KMS-11 (cell line): ENCODE measurements around the gene HOTAIR.
A peak's percentile ranks its signal among the peaks of the same experiment; 100 is the strongest.

Experiments used
- H2AFZ ChIP-seq: fragments of 200-600 bp; sonication (generic); 2 replicates; pipeline ENCODE4 v1.6.1; 2016; ENCODE audit warnings: antibody characterized with exemption, mixed run types, low read depth
- H3K27ac ChIP-seq: fragments of 200-600 bp; sonication (generic); 2 replicates; pipeline ENCODE4 v1.6.1; 2016; ENCODE audit warnings: mild to moderate bottlenecking, mixed run types
- H3K27me3 ChIP-seq: fragments of 200-600 bp; sonication (generic); 2 replicates; pipeline ENCODE4 v1.6.1; 2017; ENCODE audit warnings: mild to moderate bottlenecking, low read depth, mixed run types, moderate library complexity; ENCODE audit not compliant: insufficient read depth
- H3K36me3 ChIP-seq: fragments of 200-600 bp; sonication (generic); 2 replicates; pipeline ENCODE4 v1.6.1; 2017; ENCODE audit warnings: mild to moderate bottlenecking, mixed run types; ENCODE audit not compliant: insufficient read depth
- H3K4me1 ChIP-seq: fragments of 200-600 bp; sonication (generic); 2 replicates; pipeline ENCODE4 v1.6.1; 2016; ENCODE audit warnings: mild to moderate bottlenecking, low read depth, mixed run types; ENCODE audit not compliant: poor library complexity, severe bottlenecking
- H3K4me2 ChIP-seq: fragments of 200-600 bp; sonication (generic); 2 replicates; pipeline ENCODE4 v1.7.0; 2016; ENCODE audit warnings: mild to moderate bottlenecking, mixed run types
- H3K4me3 ChIP-seq: fragments of 200-600 bp; sonication (generic); IDR thresholded peaks from 2 replicates; pipeline ENCODE4 v1.6.1; 2017; ENCODE audit warnings: low read depth, low read length, mixed read lengths; ENCODE audit not compliant: insufficient read depth
- H3K79me2 ChIP-seq: fragments of 200-600 bp; sonication (generic); 2 replicates; pipeline ENCODE4 v1.6.1; 2016; ENCODE audit warnings: low read depth, mixed run types; ENCODE audit not compliant: insufficient read depth
- H3K9ac ChIP-seq: fragments of 200-600 bp; sonication (generic); 2 replicates; pipeline ENCODE4 v1.6.1; 2016; ENCODE audit warnings: mild to moderate bottlenecking, mixed run types
- H4K20me1 ChIP-seq: fragments of 200-600 bp; sonication (generic); 2 replicates; pipeline ENCODE4 v1.6.1; 2016; ENCODE audit warnings: mild to moderate bottlenecking, mixed run types; ENCODE audit not compliant: insufficient read depth
- TF ChIP-seq, protein P1 (sequence below): fragments of 200-600 bp; sonication (generic); conservative IDR thresholded peaks from 2 replicates; pipeline ENCODE4 v1.6.1; 2017; ENCODE audit warnings: low read depth, mild to moderate bottlenecking, antibody characterized with exemption, low read length, moderate library complexity, mixed read lengths

HOTAIR gene

DNA sequence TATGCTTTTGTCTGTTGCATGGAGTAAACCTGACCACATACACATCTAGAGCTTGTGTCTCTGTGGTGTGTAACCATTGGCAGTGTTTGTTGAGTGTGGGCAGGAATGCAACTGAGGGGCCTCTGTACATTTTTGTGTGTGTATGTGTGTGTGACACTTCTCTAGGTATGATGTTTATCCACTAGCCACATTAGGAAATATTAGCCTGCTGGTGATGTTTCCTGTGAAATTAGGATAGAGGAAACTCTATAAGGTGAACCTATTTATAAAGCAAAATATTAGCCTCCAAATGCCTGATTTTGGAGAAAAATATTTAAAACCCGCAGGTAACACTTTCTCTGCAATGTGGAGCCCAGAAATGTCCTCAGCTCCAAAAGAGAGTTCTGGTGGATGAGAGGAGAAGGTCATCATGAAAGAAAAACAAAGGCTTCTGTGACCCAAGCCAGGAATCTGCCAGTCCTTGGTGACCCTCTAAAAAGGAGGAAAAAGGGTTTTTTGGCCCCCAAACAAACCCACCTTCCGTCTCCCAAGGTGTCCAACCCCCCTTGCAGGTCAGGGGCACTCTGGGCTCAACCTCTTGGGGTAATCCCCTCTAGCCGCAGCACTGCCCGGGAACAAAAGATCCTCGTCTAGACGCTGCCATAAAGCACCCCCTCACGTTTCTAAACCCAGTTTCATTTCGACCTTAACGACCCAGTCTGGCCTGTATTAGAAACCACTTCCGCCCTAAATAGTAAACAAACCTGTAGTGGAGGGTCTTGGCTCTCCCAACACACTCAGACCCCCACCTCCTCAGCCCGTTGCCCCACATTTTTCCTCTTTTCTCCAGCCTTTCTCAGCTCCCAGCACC, 3.1 kb upstream of the HOTAIR start:
- Histone ChIP-seq H3K79me2 (no peaks in the 10 kb centered on the region), H3K36me3 (no peaks in the 10 kb centered on the region), H3K4me1 (peaks cover 13% of the 10 kb centered on the region), H3K4me3 (no peak overlapping the region), H2AFZ (no peak overlapping the region), H3K27ac (no peak overlapping the region), H3K27me3 (peaks cover 98% of the 10 kb centered on the region), H3K9ac (no peak overlapping the region), H3K4me2 (peak overlapping the region; percentile 44; the same call in 1 of the 2 replicates), H4K20me1 (no peaks in the 10 kb centered on the region)
- TF ChIP-seq, protein P1, sequence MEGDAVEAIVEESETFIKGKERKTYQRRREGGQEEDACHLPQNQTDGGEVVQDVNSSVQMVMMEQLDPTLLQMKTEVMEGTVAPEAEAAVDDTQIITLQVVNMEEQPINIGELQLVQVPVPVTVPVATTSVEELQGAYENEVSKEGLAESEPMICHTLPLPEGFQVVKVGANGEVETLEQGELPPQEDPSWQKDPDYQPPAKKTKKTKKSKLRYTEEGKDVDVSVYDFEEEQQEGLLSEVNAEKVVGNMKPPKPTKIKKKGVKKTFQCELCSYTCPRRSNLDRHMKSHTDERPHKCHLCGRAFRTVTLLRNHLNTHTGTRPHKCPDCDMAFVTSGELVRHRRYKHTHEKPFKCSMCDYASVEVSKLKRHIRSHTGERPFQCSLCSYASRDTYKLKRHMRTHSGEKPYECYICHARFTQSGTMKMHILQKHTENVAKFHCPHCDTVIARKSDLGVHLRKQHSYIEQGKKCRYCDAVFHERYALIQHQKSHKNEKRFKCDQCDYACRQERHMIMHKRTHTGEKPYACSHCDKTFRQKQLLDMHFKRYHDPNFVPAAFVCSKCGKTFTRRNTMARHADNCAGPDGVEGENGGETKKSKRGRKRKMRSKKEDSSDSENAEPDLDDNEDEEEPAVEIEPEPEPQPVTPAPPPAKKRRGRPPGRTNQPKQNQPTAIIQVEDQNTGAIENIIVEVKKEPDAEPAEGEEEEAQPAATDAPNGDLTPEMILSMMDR, result no peak

DNA sequence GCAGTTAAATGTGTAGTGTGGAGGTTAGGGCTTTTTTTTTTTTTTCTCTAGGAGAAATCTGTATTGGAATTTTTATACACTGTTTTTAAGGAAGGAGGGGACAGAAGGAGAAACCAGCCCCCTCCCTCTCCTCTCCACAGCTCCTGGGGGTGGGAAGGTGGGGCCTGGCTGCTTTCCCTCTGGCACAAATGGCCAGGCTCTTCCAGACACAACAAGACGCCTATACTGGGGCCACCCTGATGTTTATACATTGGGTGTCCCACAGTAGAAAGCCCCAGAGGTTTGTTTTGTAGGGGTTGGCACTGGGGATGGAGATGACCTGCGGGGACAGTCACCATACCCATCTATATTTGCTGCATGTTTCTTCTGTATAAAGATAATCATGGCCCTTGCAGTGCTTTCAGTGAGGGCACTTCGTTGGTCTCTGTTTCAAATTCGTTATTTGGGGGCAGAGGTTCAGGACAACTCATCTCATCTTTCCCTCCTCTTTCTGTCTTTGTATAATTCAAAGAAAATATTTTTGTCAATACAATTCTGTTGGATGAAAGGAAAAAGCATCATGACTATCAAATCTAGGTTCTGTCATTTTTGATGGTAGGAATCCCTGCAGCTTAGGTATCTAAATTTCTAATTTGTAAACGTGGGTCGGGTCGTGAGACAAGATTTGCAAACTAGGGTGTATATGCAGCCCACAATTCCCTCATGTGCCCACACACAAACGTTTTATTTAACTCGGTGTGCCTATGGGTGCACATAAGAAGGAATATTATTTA, 2.3 kb upstream of the HOTAIR start:
- H3K9ac ChIP-seq, result no peak overlapping the region
- H3K4me3 ChIP-seq, result no peak overlapping the region
- H3K27me3 ChIP-seq, result peaks cover 98% of the 10 kb centered on the region
- H3K79me2 ChIP-seq, result no peaks in the 10 kb centered on the region
- H3K27ac ChIP-seq, result no peak overlapping the region
- H4K20me1 ChIP-seq, result no peaks in the 10 kb centered on the region
- TF ChIP-seq, protein P1, result no peak
- H3K36me3 ChIP-seq, result no peaks in the 10 kb centered on the region
- peaks cover 13% of the 10 kb centered on the region for H3K4me1 ChIP-seq
- H2AFZ ChIP-seq, result no peak overlapping the region
- H3K4me2 ChIP-seq, result 0 out of 2 replicates have a peak overlapping the region, but pooled peaks have one; percentile 44

DNA sequence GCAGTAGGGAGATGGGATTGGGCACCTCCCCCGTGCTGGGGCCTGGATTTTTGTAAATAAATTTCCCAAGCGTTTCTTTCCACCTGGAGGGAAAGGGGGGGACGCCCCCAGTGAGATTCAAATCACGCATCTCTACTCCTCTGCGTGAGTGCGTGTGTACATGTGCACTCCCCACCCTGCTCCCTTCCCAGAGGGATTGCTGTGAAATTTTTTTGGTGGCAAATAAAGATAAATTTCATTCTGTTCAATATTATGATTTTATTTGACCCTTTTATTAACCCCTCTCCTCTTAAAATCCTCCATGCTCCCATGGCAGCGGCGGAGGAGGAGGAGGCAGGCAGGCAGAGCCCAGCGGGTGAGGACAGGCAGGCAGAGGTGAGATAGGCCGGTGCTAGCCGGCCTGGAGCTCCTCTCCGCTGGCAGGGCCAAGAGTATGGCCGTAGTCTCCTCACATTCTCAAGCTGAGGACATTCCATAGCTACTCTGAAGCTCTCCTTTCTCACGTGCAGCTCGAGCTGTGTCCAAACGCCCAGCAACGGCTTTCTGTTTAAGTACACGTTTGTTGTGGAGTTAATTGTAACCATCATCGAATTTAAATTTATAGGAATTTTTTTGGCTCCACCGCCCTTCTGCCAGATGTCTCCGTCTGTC, 1.5 kb upstream of the HOTAIR start:
- no peak overlapping the region for H3K9ac ChIP-seq
- H3K27ac ChIP-seq, result no peak overlapping the region
- H3K79me2 ChIP-seq, result no peaks in the 10 kb centered on the region
- no peak overlapping the region for H3K4me3 ChIP-seq
- H3K4me1 ChIP-seq, result peaks cover 13% of the 10 kb centered on the region
- no peak overlapping the region for H2AFZ ChIP-seq
- TF ChIP-seq, protein P1, result no peak
- peaks cover 98% of the 10 kb centered on the region for H3K27me3 ChIP-seq
- no peak overlapping the region for H3K4me2 ChIP-seq
- H4K20me1 ChIP-seq, result no peaks in the 10 kb centered on the region
- H3K36me3 ChIP-seq, result no peaks in the 10 kb centered on the region

DNA sequence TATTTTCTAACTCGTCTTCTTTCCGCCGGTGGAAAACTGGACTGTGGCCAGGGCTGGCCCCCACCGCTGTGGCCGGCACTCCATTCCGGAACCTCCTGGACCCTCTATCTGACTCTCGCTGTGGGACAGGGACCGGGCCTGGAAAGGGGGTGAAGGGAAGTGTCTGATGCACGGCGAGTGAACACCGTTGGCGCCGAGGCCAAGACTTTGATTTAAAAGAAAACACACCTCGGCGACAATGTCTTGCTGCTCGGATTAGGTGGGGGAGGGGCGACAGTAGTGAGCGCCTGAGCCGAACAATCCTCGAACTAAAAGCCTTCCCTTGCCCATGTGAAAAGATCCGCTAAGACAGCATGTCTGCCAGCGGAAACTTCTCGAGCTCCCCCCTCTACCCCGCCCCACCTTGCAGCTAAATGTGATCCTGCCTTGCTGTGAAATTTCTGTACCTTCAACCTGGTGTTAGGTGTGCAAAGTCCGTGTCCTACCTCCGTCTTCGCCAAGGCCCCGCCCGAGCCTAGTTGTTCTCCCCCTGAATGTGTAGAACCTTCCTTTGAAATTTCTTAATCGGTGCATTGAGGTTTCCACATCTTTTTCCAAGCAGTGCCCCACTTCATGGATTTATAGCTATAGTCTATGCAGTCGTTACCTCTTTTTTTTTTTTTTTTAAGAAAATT, 862 bp upstream of the HOTAIR start:
- no peaks in the 10 kb centered on the region for H3K79me2 ChIP-seq
- TF ChIP-seq, protein P1, result no peak
- H3K9ac ChIP-seq, result no peak overlapping the region
- 0 out of 2 replicates have a peak overlapping the region, but pooled peaks have one; percentile 6 for H3K4me2 ChIP-seq
- H3K4me3 ChIP-seq, result no peak overlapping the region
- no peak overlapping the region for H2AFZ ChIP-seq
- peaks cover 13% of the 10 kb centered on the region for H3K4me1 ChIP-seq
- H3K27me3 ChIP-seq, result peaks cover 98% of the 10 kb centered on the region
- H3K36me3 ChIP-seq, result no peaks in the 10 kb centered on the region
- no peak overlapping the region for H3K27ac ChIP-seq
- no peaks in the 10 kb centered on the region for H4K20me1 ChIP-seq
